GM12874 (cell line): ENCODE measurements around the gene UPF2.

Experiments used
- TF ChIP-seq, protein P1 (sequence below): IDR thresholded peaks from 2 replicates; pipeline ENCODE4 v1.5.1; 2011; ENCODE audit warnings: low read depth, mild to moderate bottlenecking, control low read depth, low read length, moderate library complexity; ENCODE audit not compliant: insufficient read depth

The UPF2 gene

DNA sequence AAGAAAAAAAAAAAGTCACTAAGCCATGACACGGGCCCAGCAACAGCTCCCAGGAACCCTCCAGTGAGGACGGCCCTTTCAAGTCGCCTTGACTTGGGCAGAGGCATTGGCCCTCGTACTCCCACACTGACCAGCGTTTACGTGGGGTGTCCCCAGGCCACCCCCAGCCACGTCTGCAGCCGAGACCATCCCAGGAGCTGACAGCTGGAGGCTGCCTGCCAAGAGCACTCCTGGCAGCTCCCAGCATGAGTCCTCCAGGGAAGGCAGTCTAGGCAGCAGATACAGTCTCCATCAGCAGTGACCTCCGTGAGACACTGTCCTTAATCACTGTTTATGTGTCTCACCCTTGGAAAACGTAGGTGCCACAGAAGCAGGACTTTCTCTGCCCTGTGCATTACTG lies 133.0 kb downstream of the UPF2 start:
- TF ChIP-seq, protein P1, sequence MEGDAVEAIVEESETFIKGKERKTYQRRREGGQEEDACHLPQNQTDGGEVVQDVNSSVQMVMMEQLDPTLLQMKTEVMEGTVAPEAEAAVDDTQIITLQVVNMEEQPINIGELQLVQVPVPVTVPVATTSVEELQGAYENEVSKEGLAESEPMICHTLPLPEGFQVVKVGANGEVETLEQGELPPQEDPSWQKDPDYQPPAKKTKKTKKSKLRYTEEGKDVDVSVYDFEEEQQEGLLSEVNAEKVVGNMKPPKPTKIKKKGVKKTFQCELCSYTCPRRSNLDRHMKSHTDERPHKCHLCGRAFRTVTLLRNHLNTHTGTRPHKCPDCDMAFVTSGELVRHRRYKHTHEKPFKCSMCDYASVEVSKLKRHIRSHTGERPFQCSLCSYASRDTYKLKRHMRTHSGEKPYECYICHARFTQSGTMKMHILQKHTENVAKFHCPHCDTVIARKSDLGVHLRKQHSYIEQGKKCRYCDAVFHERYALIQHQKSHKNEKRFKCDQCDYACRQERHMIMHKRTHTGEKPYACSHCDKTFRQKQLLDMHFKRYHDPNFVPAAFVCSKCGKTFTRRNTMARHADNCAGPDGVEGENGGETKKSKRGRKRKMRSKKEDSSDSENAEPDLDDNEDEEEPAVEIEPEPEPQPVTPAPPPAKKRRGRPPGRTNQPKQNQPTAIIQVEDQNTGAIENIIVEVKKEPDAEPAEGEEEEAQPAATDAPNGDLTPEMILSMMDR: no peak

GRCh38 chr10:11908991-11909390 lies 133.6 kb downstream of the UPF2 start:
- TF ChIP-seq, protein P1: no peak

DNA sequence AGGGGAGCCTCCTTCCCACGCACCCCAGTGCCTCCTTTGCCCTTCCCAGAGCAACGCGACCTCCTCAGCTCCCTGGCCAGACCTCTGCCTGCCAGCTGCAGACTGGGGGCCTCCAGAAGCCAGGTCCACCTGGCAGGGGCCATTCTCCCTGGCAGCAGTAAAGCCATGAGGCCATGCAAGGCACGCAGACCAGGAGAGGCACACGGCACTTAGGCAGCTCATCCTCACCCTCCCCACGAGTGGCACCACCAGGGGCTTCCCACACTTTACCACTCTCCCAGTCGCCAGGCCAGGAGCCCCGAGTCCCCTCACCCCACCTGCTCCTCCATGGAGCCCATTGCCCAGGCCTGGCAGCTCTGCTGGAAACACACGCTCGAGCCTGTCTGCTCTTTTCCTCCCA lies 134.1 kb downstream of the UPF2 start:
- TF ChIP-seq, protein P1: no peak

GRCh38 chr10:11907914-11908313 lies 134.7 kb downstream of the UPF2 start:
- TF ChIP-seq, protein P1: no peak

DNA sequence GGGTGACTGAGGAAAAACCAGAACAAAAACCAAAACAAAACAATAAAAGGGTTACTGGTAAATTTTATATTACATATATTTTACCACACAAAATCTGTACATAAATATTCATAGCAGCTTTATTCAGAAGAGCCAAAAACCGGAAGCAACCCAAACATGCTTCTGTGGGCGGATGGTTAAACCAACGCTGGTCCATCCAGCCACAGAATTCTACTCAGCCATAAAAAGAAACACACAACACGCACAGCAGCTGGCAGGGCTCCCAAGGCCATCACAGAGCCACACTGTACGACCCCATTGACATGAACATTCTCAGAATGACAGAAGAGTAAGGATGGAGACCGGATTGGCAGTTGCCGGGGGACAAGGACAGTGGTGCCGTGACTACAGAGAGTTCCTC lies 135.9 kb downstream of the UPF2 start:
- TF ChIP-seq, protein P1: no peak

DNA sequence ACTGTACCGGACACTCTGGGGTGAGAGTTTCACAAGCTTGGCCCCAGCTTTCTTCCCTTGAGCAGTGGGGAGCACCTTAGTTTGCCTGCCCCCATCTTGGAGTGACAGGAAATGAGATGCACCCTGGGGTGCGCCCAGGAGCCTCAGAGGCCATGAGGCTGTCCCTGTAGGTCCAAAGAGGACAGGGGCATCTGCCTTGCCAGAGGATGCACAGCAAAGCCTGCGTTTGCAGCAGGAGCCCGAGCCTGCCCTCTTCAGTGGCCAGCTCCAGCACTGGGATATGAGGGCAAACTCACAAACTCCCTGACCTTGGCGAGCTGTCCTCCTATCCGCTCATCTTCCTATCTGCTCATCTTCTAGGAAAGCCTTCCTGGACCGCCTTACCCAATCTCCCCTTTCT lies 140.0 kb downstream of the UPF2 start:
- TF ChIP-seq, protein P1: no peak

- TF ChIP-seq, protein P1: no peak
These were observed 140.7 kb downstream of the UPF2 start for GRCh38 chr10:11901833-11902475.
